Muscle layer of duodenum (tissue), 2 donors: Measurements from ENCODE around the gene U2SURP.

Experiments
- H3K27ac ChIP-seq: one replicate; pipeline ENCODE4 v1.7.0; 2013; ENCODE audit warnings: mild to moderate bottlenecking, low read length
- H3K27me3 ChIP-seq: one replicate; pipeline ENCODE4 v1.7.0; 2013; ENCODE audit warnings: low read depth, mild to moderate bottlenecking, control low read depth, low read length
- H3K36me3 ChIP-seq, 2 donors: one replicate each; pipeline ENCODE4 v1.7.0; 2013; ENCODE audit warnings: low read length in 2 of 2, control low read depth in 1 of 2, mild to moderate bottlenecking in 1 of 2; ENCODE audit not compliant: insufficient read depth in 2 of 2, control insufficient read depth in 1 of 2
- H3K4me1 ChIP-seq, 2 donors: one replicate each; pipeline ENCODE4 v1.7.0; 2013; ENCODE audit warnings: low read length in 2 of 2, mild to moderate bottlenecking in 2 of 2, control low read depth in 1 of 2, moderate library complexity in 1 of 2; ENCODE audit not compliant: insufficient read depth in 2 of 2, control insufficient read depth in 1 of 2
- H3K4me3 ChIP-seq, 2 donors: one replicate each; pipeline ENCODE4 v1.7.0; 2013; ENCODE audit warnings: low read length in 2 of 2, low read depth in 1 of 2, mild to moderate bottlenecking in 1 of 2
- H3K9me3 ChIP-seq, 2 donors: one replicate each; pipeline ENCODE4 v1.7.0; 2013; ENCODE audit warnings: low read length in 2 of 2, control low read depth in 1 of 2, mild to moderate bottlenecking in 1 of 2; ENCODE audit not compliant: control insufficient read depth in 1 of 2
- donor health status: healthy.

U2SURP gene

DNA sequence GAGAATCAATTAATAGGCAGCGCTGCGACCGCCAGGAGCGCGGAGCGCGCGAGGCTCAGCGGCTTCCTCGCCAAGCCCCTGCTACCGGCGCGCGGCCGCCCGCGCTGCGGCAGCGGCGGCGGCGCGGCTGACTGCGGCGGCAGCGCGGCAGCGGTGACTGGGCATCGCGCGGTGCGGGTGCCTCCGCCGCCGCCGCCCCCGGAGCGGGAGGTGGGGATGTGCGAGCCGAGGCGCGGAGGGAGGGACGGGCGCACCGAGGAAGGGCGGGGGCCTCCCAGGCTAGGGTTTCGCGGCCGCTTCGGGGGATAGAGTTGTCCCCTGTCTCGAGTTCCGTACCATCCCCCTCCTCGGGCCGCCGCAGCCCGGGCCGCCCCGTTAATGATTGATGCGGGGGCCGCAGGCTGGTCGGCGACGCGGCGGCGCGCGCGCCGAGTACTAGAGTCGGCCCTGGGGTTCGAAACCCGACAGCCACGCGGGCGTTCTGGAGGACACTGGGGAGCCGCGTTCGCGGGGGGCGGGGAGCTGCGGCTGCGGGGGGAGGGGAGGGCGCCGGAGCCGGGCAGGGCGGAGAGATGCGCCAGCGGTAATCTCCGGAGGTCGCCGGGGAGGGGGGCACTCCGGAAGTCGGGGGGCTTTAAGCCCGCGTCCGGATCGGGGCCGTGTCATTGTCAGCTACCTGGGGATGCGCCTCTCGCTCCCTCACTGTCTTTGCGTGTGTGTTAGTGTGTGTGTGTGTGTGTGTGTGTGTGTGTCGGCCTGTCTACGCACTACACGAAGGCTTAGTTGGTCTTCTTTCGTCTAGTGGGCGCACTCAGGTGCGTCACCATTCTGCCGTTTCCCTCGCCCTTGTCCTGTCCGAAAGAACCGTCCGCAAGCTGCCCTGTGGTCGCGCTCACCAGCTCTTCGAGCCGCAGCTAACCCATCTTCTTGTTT is 37.6 kb upstream of the U2SURP start, which contains the start of gene PAQR9:
Gene PAQR9 (minus strand): TSS at position 159 of the 933 bp plus-strand sequence. CDS start 338 bp downstream, outside the sequence.
- Histone ChIP-seq H3K27ac (no peak within 1 kb of the TSS), H3K4me3 (peak within 1 kb of the TSS in 1 of 2 donors; percentile 75), H3K9me3 (no peaks in the 10 kb centered on the region), H3K36me3 (no peaks in the 10 kb centered on the region), H3K4me1 (peaks cover 0 to 6% of the 10 kb centered on the region in 2 donors), H3K27me3 (peaks cover 30% of the 10 kb centered on the region)

DNA sequence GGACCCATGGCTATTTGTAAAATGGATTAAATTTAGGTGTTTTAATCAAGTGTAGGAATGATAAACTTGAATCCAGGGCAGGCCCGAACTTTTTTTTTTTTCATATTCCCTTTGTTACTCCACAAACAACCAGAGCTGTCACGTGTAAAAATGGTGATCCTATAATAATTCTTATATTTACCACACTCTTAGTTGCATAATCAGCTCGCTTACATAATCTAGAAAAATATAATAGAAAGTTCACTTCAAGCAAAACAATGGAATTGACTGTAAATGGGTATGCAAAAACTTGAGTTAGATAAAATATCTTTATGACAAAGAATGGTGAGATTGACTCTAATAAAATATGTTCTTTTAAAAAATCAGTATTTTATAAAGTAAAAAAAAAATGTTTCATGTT is 35.8 kb upstream of the U2SURP start:
- peaks cover 28% of the 10 kb centered on the region for H3K27me3 ChIP-seq
- no peak overlapping the region for H3K4me3 ChIP-seq

DNA sequence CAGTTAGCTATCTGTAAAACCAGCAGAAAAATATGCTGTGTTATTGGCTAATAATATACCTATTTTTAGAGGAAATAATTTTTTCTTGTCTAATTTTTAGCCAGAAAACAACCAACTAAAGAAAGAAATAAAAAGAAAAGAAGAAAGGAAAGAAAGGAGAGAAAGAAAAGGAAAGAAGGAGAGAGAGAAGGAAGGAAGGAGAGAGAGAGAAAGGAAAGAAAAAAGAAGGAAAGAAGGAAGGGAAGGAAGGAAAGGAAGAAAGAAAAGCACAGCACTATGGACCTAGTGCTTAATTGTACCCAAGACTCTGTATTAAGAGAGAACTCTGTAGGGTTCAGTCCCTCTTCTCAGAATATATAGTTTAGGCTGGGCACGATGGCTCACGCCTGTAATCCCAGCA is 34.6 kb upstream of the U2SURP start:
- Histone ChIP-seq H3K36me3 (no peaks in the 10 kb centered on the region), H3K4me3 (no peak overlapping the region), H3K9me3 (no peaks in the 10 kb centered on the region), H3K4me1 (peaks cover 0 to 6% of the 10 kb centered on the region in 2 donors), H3K27ac (no peak overlapping the region), H3K27me3 (peaks cover 20% of the 10 kb centered on the region)

More for the DNA sequence above, 35.8 kb upstream of the U2SURP start:
- H3K4me1 ChIP-seq: peaks cover 0 to 6% of the 10 kb centered on the region in 2 donors
- H3K9me3 ChIP-seq: no peaks in the 10 kb centered on the region
- no peaks in the 10 kb centered on the region for H3K36me3 ChIP-seq
- no peak overlapping the region for H3K27ac ChIP-seq

DNA sequence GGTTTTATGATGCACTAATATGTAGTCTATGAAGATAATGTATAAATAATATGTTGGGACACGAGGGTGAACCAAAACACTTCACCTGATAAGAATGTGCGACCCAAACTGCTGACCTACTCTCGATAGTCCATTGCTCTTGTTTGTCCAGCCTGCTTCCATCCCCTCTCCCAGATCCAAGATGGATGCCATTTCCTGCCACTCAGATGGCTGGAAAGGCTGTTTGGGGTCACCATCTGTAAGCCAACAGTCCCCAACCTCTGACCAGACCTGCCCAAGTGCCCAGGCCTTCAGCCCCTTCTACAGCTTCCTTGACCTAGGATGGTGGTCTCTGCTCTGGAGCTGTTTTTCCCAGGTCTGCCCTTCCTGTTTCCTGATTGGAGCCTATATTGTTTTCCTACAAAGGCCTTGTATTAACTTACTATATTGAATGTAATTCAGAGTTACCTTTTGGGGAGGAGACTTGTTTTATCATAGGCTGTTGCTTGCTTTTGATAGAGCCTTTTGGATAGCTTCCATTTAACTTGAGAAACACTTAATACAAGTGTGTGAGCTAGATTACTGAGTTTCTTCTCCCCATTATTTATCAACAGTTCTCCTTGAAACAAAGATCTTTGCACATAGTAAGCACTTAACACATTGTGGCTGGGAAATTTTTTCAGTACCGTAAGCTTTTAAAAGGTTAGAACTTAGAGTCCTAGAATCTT is 32.9 kb upstream of the U2SURP start:
- H3K27me3 ChIP-seq: peaks cover 8% of the 10 kb centered on the region
- no peak overlapping the region for H3K4me3 ChIP-seq
- H3K36me3 ChIP-seq: no peaks in the 10 kb centered on the region
- no peak overlapping the region for H3K27ac ChIP-seq
- no peaks in the 10 kb centered on the region for H3K9me3 ChIP-seq
- no peaks in the 10 kb centered on the region for H3K4me1 ChIP-seq

DNA sequence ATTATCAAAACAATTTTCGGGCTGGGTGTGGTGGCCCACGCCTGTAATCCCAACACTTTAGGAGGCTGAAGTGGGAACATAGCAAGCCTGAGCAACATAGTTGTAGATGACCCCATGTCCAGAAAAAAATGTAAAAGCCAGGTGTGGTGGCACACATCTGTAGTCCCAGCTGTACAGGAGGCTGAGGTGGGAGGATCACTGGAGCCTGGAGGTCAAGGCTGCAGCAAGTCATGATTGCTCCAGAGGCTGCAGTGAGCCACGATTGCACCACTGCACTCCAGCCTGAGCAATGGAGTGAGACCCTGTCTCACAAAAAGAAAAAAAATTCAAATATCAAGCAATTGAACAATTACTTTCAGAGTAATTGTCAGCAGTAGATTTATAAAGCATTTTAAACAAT is 29.9 kb upstream of the U2SURP start:
- Histone ChIP-seq H3K27ac (no peak overlapping the region), H3K4me1 (no peaks in the 10 kb centered on the region), H3K36me3 (no peaks in the 10 kb centered on the region), H3K27me3 (peaks cover 2% of the 10 kb centered on the region), H3K4me3 (no peak overlapping the region), H3K9me3 (no peaks in the 10 kb centered on the region)

DNA sequence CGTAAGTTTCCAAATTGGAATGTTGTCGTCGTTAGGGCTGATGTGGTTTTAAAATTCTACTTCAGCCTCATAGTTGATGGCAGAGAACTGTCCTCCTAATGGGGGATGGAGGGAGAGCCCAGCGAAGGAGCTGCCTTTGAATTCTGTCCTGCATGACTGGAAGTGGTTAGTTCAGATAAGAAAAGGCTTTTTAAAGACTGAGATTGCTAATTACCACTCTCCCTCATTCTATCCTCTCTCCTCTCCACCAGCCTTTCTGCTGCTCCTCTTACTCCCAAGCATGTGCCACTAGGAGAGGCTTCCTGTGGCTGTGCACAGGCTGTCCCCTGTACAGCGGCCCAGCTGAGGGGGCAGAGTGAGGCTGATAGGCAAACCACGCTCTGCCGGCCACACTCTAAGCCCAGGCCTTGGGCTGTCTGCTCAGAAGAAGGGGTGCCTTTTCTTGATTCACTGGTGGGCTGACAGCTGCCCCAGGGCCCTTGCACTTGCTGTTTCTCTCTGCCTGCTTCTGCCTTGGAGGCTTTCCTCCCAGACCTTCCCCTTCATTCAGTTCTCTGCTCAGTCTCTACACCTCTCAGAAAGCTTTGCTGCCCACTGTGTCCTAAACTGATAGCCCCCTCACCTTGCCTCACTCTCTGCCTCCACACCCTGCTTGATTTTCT is 29.1 kb upstream of the U2SURP start:
- H3K4me3 ChIP-seq: no peak overlapping the region
- H3K27me3 ChIP-seq: no peaks in the 10 kb centered on the region
- H3K4me1 ChIP-seq: no peaks in the 10 kb centered on the region
- H3K36me3 ChIP-seq: no peaks in the 10 kb centered on the region
- H3K27ac ChIP-seq: no peak overlapping the region
- no peaks in the 10 kb centered on the region for H3K9me3 ChIP-seq

DNA sequence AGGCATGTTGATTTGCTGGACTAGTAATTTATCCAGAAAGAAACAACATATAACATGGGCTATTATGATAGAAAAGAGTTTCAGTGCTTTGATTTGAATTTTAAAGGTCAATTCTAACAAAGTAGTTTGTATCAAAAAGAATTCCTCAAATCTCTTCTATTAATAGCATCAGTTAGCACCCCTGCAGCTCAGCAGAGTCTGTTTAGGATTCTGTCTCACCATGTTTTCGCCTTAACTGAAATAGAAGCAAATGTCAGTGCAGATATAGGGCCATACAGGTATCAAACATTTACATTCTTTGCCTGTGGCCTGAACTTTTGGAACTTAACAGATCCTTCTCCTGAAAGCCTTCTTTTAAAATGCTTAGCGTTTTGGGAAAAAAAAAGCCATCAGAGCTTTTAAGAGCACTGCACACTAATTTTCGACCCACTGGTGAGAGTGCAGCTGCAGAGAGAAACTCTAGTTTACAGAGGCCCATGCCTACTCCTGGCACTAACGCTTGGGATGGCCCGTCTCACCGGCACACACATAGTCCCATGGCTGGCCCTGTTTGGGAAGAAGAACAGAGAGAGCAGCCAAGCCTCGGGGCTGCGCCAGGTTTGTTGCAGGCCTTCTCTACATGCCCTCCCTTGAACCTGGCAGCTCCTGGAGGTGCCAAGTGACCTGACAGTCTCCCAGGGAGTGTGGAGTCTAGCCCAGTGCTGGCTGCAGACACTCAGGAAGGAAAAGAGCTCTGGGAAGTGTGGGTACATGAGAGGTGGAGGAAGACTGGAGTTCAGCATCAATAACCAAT is 28.0 kb upstream of the U2SURP start:
- Histone ChIP-seq H3K9me3 (no peaks in the 10 kb centered on the region), H3K4me3 (no peak overlapping the region), H3K36me3 (no peaks in the 10 kb centered on the region), H3K27ac (no peak overlapping the region), H3K4me1 (no peaks in the 10 kb centered on the region), H3K27me3 (no peaks in the 10 kb centered on the region)

DNA sequence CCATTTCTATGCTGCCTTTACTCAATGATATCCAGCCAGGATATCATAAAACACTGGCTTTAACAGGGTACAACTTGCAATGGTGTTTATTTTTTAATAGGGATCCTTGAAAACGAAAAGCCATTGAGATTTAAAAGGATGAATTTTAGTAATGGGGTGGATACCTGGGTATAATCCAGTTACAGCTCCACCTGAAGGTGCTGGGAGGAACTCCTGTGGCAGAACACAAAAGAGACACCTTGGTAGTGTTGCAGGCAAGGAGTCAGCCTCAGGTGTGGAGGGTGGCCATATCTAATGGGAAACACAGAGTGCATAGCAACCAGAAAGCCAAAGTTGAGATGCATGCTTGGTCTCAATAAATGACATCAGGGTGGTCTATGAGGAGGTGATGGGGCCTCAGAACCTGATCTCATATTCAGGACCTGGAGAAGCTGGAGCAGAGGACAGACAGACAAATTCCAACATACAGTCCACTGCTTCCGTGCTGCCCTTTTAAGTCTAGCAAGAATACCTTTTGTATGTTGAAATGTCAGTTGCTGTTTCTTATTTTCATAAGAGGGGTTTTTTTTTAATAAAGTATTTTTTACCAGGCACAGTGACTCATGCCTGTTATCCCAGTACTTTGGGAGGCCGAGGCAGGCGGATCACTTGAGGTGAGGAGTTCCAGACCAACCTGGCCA is 25.9 kb upstream of the U2SURP start:
- Histone ChIP-seq H3K4me1 (no peaks in the 10 kb centered on the region), H3K4me3 (no peak overlapping the region), H3K36me3 (no peaks in the 10 kb centered on the region), H3K27me3 (no peaks in the 10 kb centered on the region), H3K27ac (no peak overlapping the region), H3K9me3 (no peaks in the 10 kb centered on the region)

DNA sequence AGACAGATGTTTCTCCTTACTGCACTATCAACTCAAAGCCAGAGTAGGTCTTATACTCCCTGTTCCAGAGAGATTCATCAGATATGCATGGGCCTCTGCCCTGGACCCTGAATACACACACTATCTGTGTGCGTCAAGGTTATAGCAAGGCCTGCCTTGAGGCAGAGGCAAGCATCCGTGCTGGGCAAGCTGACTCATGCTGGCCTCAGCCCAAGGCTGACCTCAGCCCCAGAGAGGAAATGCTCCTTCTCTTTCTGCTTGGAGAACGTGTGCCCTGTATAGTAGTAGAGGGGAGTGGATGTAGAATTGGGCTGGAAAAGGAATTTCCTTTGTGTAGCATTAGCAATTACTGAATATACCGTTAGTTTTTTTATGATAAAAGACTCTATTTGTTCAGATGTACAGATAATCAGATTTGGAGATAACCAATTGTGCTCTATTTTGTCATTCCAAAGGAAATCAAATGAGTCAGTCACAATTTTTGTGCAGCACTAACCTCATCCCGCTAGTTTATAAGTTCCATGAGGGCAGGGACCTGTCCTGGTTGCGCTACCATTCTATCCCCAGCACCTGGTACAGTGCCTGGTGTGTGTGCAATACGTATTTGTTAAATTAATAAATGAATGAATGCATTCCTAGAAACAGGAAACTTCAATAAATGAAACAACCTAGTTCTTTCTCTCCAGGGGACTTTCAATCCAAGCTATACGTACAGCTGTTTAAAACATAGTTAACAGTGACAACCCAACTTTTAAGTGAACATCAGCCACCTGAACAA is 24.6 kb upstream of the U2SURP start:
- Histone ChIP-seq H3K36me3 (no peaks in the 10 kb centered on the region), H3K9me3 (no peaks in the 10 kb centered on the region), H3K27me3 (no peaks in the 10 kb centered on the region), H3K27ac (no peak overlapping the region), H3K4me1 (no peaks in the 10 kb centered on the region), H3K4me3 (no peak overlapping the region)

DNA sequence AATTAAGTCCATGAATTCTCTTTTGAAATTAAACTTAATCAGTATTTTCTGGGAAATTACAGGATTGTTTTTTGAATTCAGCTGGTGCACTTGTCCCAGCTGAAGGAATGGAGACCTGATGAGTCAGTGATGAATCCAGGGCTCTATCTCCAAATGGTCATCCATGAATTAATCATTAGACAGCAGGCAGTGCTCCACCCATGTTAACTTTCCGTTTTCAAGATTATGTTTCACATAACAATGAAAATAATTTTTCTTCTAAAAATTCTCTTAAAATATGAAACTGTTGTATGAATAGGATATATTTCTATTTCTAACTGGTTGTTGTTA is 24.0 kb upstream of the U2SURP start:
- no peak overlapping the region for H3K27ac ChIP-seq
- H3K36me3 ChIP-seq: no peaks in the 10 kb centered on the region
- no peaks in the 10 kb centered on the region for H3K4me1 ChIP-seq
- no peaks in the 10 kb centered on the region for H3K27me3 ChIP-seq
- no peaks in the 10 kb centered on the region for H3K9me3 ChIP-seq
- H3K4me3 ChIP-seq: no peak overlapping the region
